ENCODE data around the gene XXYLT1.

XXYLT1 gene

GRCh38 chr3:195071916-195072820 is 198.8 kb downstream of the XXYLT1 start:
- DNase-seq: no peak

- DNase-seq: no peak
These were observed 199.8 kb downstream of the XXYLT1 start for GRCh38 chr3:195071011-195071728.

GRCh38 chr3:195070336-195070735 is 200.6 kb downstream of the XXYLT1 start:
- no peak for DNase-seq

GRCh38 chr3:195069501-195070251 is 201.3 kb downstream of the XXYLT1 start:
- no peak for DNase-seq

- no peak for DNase-seq
These were observed 202.6 kb downstream of the XXYLT1 start for GRCh38 chr3:195068084-195069080.

GRCh38 chr3:195066441-195066841 is 204.5 kb downstream of the XXYLT1 start:
- DNase-seq: no peak

- DNase-seq: no peak
These were observed 205.1 kb downstream of the XXYLT1 start for GRCh38 chr3:195065864-195066185.

GRCh38 chr3:195065142-195065863 is 205.7 kb downstream of the XXYLT1 start:
- DNase-seq: no peak

GRCh38 chr3:195064300-195064931 is 206.5 kb downstream of the XXYLT1 start:
- DNase-seq: no peak

- no peak for DNase-seq
These were observed 207.3 kb downstream of the XXYLT1 start for GRCh38 chr3:195063581-195064193.

- no peak for DNase-seq
These were observed 208.0 kb downstream of the XXYLT1 start for GRCh38 chr3:195062866-195063540.

GRCh38 chr3:195061756-195062655 is 209.0 kb downstream of the XXYLT1 start:
- no peak for DNase-seq

GRCh38 chr3:195060531-195061291 is 210.2 kb downstream of the XXYLT1 start:
- DNase-seq: no peak

GRCh38 chr3:195060217-195060481 is 210.8 kb downstream of the XXYLT1 start:
- DNase-seq: no peak

- no peak for DNase-seq
These were observed 211.3 kb downstream of the XXYLT1 start for GRCh38 chr3:195059471-195060216.

- DNase-seq: no peak
These were observed 212.0 kb downstream of the XXYLT1 start for GRCh38 chr3:195059006-195059350.

- DNase-seq: no peak
These were observed 212.5 kb downstream of the XXYLT1 start for GRCh38 chr3:195058336-195059005.
